ENCODE data around the gene PEX12. TPM values are rescaled to one million over a fixed set of nuclear protein-coding genes. Genes with fewer than 3 reads are reported as not detected.

The PEX12 gene
- total RNA-seq, 1 donor from 2014 or later: 5.1 TPM

- Mint-ChIP-seq H3K36me3 (ENCODE audit: low read depth) (no peaks in the 10 kb centered on the region), H3K4me3 (no peak overlapping the region), H3K27ac (ENCODE audit: unreplicated experiment) (no peak overlapping the region), H3K27me3 (ENCODE audit: low read depth) (peaks cover 74% of the 10 kb centered on the region), H3K9me3 (no peaks in the 10 kb centered on the region), H3K4me1 (no peaks in the 10 kb centered on the region)
- TF ChIP-seq, protein P1, sequence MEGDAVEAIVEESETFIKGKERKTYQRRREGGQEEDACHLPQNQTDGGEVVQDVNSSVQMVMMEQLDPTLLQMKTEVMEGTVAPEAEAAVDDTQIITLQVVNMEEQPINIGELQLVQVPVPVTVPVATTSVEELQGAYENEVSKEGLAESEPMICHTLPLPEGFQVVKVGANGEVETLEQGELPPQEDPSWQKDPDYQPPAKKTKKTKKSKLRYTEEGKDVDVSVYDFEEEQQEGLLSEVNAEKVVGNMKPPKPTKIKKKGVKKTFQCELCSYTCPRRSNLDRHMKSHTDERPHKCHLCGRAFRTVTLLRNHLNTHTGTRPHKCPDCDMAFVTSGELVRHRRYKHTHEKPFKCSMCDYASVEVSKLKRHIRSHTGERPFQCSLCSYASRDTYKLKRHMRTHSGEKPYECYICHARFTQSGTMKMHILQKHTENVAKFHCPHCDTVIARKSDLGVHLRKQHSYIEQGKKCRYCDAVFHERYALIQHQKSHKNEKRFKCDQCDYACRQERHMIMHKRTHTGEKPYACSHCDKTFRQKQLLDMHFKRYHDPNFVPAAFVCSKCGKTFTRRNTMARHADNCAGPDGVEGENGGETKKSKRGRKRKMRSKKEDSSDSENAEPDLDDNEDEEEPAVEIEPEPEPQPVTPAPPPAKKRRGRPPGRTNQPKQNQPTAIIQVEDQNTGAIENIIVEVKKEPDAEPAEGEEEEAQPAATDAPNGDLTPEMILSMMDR (conservative IDR thresholded peaks at IDR 0.05): no peak
- DNase-seq (ENCODE audit: low read depth, low spot score): no peak
These were observed 34.5 kb downstream of the PEX12 start for GRCh38 chr17:35543856-35544255.

- TF ChIP-seq, protein P1 (conservative IDR thresholded peaks at IDR 0.05): no peak
- Mint-ChIP-seq H3K4me3 (no peak overlapping the region), H3K9me3 (no peaks in the 10 kb centered on the region), H3K27me3 (ENCODE audit: low read depth) (peaks cover 66% of the 10 kb centered on the region), H3K4me1 (no peaks in the 10 kb centered on the region), H3K36me3 (ENCODE audit: low read depth) (no peaks in the 10 kb centered on the region), H3K27ac (ENCODE audit: unreplicated experiment) (no peak overlapping the region)
- DNase-seq (ENCODE audit: low read depth, low spot score): no peak
These were observed 35.4 kb downstream of the PEX12 start for GRCh38 chr17:35542990-35543389.

DNA sequence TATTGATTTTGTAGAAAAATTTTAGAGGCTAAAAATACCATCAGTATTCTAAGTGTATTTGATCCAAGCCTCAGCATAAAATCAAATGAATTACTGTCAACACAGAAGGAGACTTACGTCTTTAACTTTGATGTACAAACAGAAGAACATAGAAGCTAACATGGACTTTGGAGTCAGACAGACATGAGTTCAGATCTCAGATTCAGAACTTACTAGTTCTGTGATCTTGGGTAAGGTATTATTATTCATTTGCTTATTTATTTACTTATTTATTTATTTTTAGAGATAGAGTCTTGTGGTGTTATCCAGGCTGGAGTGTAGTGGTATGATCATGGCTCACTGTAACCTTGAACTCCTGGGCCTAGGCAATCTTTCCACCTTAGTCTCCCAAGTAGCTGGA, 36.9 kb downstream of the PEX12 start:
- Mint-ChIP-seq H3K4me3 (no peak overlapping the region), H3K27ac (ENCODE audit: unreplicated experiment) (no peak overlapping the region), H3K27me3 (ENCODE audit: low read depth) (peaks cover 52% of the 10 kb centered on the region), H3K9me3 (no peaks in the 10 kb centered on the region), H3K4me1 (no peaks in the 10 kb centered on the region), H3K36me3 (ENCODE audit: low read depth) (no peaks in the 10 kb centered on the region)
- TF ChIP-seq, protein P1 (conservative IDR thresholded peaks at IDR 0.05): no peak
- DNase-seq (ENCODE audit: low read depth, low spot score): no peak

- Mint-ChIP-seq H3K27ac (ENCODE audit: unreplicated experiment) (no peak overlapping the region), H3K4me3 (no peak overlapping the region), H3K4me1 (no peaks in the 10 kb centered on the region), H3K36me3 (ENCODE audit: low read depth) (no peaks in the 10 kb centered on the region), H3K9me3 (no peaks in the 10 kb centered on the region), H3K27me3 (ENCODE audit: low read depth) (peaks cover 51% of the 10 kb centered on the region)
- TF ChIP-seq, protein P1 (conservative IDR thresholded peaks at IDR 0.05): no peak
- no peak for DNase-seq (ENCODE audit: low read depth, low spot score)
These were observed 37.6 kb downstream of the PEX12 start for GRCh38 chr17:35540589-35541404.

DNA sequence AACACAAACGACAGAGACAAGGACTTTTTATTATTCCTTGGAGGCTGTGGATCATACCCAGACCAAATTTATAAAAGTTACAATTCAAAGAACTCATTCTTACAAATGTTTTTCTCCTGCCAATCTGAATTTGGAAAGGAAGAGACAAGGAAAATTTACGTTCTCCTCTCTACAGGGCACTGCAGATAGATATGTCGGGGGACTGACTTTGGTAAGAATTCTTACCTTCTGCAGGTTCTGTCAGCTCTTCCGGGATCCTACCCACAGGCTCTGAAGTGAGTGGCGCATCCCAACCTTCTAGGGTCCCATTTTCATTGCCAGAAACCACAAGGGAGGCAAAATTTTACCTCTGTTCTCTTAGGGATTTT, 38.7 kb downstream of the PEX12 start:
- TF ChIP-seq, protein P1 (conservative IDR thresholded peaks at IDR 0.05): peak; percentile 7
- Mint-ChIP-seq H3K36me3 (ENCODE audit: low read depth) (no peaks in the 10 kb centered on the region), H3K4me1 (no peaks in the 10 kb centered on the region), H3K9me3 (no peaks in the 10 kb centered on the region), H3K27ac (ENCODE audit: unreplicated experiment) (no peak overlapping the region), H3K27me3 (ENCODE audit: low read depth) (peaks cover 39% of the 10 kb centered on the region), H3K4me3 (no peak overlapping the region)
- DNase-seq (ENCODE audit: low read depth, low spot score): no peak

Data from neural crest cell (in vitro differentiated cells).